Measurements from ENCODE around the gene ULK4.

DNA sequence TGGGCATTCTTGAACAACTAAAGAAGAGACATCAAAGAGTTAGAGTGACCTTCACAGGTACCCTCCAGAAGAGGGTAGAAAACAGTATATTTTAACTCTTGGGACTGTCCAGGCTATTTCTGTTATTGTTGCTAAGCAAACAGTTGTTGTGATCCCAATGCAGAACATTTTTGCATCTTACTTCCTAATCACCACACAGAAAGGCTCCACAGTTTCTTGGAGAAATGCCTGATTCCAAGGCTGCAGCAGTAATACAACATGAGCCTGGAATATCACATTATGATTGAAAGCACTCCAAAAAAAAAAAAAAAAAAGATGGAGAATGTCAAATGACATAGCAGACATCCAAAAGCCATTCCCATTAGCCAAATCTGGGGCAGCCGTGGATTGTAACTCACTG, 567.0 kb downstream of the ULK4 start:
- TF ChIP-seq, protein P1, sequence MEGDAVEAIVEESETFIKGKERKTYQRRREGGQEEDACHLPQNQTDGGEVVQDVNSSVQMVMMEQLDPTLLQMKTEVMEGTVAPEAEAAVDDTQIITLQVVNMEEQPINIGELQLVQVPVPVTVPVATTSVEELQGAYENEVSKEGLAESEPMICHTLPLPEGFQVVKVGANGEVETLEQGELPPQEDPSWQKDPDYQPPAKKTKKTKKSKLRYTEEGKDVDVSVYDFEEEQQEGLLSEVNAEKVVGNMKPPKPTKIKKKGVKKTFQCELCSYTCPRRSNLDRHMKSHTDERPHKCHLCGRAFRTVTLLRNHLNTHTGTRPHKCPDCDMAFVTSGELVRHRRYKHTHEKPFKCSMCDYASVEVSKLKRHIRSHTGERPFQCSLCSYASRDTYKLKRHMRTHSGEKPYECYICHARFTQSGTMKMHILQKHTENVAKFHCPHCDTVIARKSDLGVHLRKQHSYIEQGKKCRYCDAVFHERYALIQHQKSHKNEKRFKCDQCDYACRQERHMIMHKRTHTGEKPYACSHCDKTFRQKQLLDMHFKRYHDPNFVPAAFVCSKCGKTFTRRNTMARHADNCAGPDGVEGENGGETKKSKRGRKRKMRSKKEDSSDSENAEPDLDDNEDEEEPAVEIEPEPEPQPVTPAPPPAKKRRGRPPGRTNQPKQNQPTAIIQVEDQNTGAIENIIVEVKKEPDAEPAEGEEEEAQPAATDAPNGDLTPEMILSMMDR (IDR thresholded peaks at IDR 0.05; ENCODE audit: borderline replicate concordance, extremely low read depth, low read length, poor library complexity, severe bottlenecking): no peak
- no peak for TF ChIP-seq EZH2 (IDR thresholded peaks at IDR 0.05; ENCODE audit: borderline replicate concordance, low read depth, low read length, severe bottlenecking)

All from DND-41 (cell line).